GM23338 (cell line): ENCODE measurements around the gene CEBPG. TPM values are rescaled to one million over a fixed set of nuclear protein-coding genes. Genes with fewer than 3 reads are reported as not detected.

Source experiments
- ATAC-seq: fragments of 200-7000 bp; cut with Tn5 transposase; 3 replicates; pipeline ENCODE4 v1.9.1; 2020
- DNase-seq: peaks from one replicate; pipeline ENCODE4 v3.0.0-alpha.2; 2015; ENCODE audit warnings: low spot score
- H2AFZ ChIP-seq: fragments of 200-600 bp; sonication (generic); 2 replicates; pipeline ENCODE4 v1.8.0; 2016; ENCODE audit warnings: antibody characterized with exemption, mild to moderate bottlenecking, moderate library complexity
- H3F3A ChIP-seq: fragments of 200-600 bp; sonication (generic); replicated peaks from 2 replicates; pipeline ENCODE4 v1.8.0; 2017; ENCODE audit warnings: antibody characterized with exemption, mixed run types, low read depth
- H3K27ac ChIP-seq: fragments of 200-600 bp; sonication (generic); 2 replicates; pipeline ENCODE4 v1.6.1; 2016; ENCODE audit warnings: low read depth
- H3K27me3 ChIP-seq: fragments of 200-600 bp; sonication (generic); 2 replicates; pipeline ENCODE4 v1.8.0; 2016; ENCODE audit warnings: mild to moderate bottlenecking, mixed run types, moderate library complexity; ENCODE audit not compliant: insufficient read depth
- H3K36me3 ChIP-seq: fragments of 200-600 bp; sonication (generic); 2 replicates; pipeline ENCODE4 v1.8.0; 2016; ENCODE audit warnings: mild to moderate bottlenecking; ENCODE audit not compliant: insufficient read depth
- H3K4me1 ChIP-seq: fragments of 200-600 bp; sonication (generic); 2 replicates; pipeline ENCODE4 v1.8.0; 2016; ENCODE audit warnings: mild to moderate bottlenecking, moderate library complexity; ENCODE audit not compliant: insufficient read depth
- H3K4me2 ChIP-seq: fragments of 200-600 bp; sonication (generic); 2 replicates; pipeline ENCODE4 v1.7.1; 2017; ENCODE audit warnings: mixed run types
- H3K4me3 ChIP-seq: fragments of 200-600 bp; sonication (generic); 2 replicates; pipeline ENCODE4 v1.6.1; 2016; ENCODE audit warnings: mixed run types
- H3K79me2 ChIP-seq: fragments of 200-600 bp; sonication (generic); replicated peaks from 2 replicates; pipeline ENCODE4 v1.8.0; 2017; ENCODE audit warnings: mild to moderate bottlenecking; ENCODE audit not compliant: insufficient read depth
- H3K9me2 ChIP-seq: fragments of 200-600 bp; sonication (generic); 2 replicates; pipeline ENCODE4 v1.8.0; 2017; ENCODE audit not compliant: insufficient read depth
- H4K20me1 ChIP-seq: fragments of 200-600 bp; sonication (generic); replicated peaks from 2 replicates; pipeline ENCODE4 v1.8.0; 2017; ENCODE audit warnings: mild to moderate bottlenecking; ENCODE audit not compliant: insufficient read depth
- H3K27ac Mint-ChIP-seq: 2 replicates; pipeline ENCODE4 v1.8.0; 2020; ENCODE audit warnings: inconsistent platforms, mild to moderate bottlenecking, moderate library complexity, mixed read lengths
- H3K27me3 Mint-ChIP-seq: 3 replicates; pipeline ENCODE4 v1.8.0; 2022; ENCODE audit warnings: low read depth, mild to moderate bottlenecking, moderate library complexity, mixed read lengths, inconsistent platforms; ENCODE audit not compliant: insufficient read depth, poor library complexity
- H3K36me3 Mint-ChIP-seq: 3 replicates; pipeline ENCODE4 v1.8.0; 2021; ENCODE audit warnings: low read depth, mild to moderate bottlenecking, inconsistent platforms, moderate library complexity, mixed read lengths
- H3K4me1 Mint-ChIP-seq: 3 replicates; pipeline ENCODE4 v1.8.0; 2020; ENCODE audit warnings: mild to moderate bottlenecking, inconsistent platforms, mixed read lengths
- H3K4me3 Mint-ChIP-seq: 3 replicates; pipeline ENCODE4 v1.8.0; 2021; ENCODE audit warnings: moderate library complexity, mild to moderate bottlenecking, inconsistent platforms, mixed read lengths
- H3K9me3 Mint-ChIP-seq: 3 replicates; pipeline ENCODE4 v1.8.0; 2020; ENCODE audit warnings: moderate library complexity, mild to moderate bottlenecking, inconsistent platforms, mixed read lengths
- CREB1 ChIP-seq: fragments of 250-450 bp; sonication (Bioruptor Pico); IDR thresholded peaks from 2 replicates; pipeline ENCODE4 v1.5.0; 2020; ENCODE audit warnings: low read depth, mild to moderate bottlenecking, moderate library complexity
- CTCF ChIP-seq, 2 experiments: fragments of 200-600 bp in 1 of 2; sonication (generic) in 1 of 2; conservative IDR thresholded peaks; 2 replicates each; pipeline versions ENCODE4 v1.5.1 to v1.6.1; 2016 to 2017; ENCODE audit warnings: antibody characterized with exemption in 2 of 2, low read depth in 2 of 2, mild to moderate bottlenecking in 2 of 2, moderate library complexity in 1 of 2
- ETS1 ChIP-seq: IDR thresholded peaks from 2 replicates; pipeline ENCODE4 v1.6.1; 2016; ENCODE audit warnings: antibody characterized with exemption
- EZH2 ChIP-seq: fragments of 200-600 bp; sonication (generic); IDR thresholded peaks from one replicate; pipeline ENCODE4 v1.8.0; 2017; ENCODE audit warnings: antibody characterized with exemption, mild to moderate bottlenecking, low read depth; ENCODE audit not compliant: unreplicated experiment
- EZH2phosphoT487 ChIP-seq: fragments of 200-600 bp; sonication (generic); IDR thresholded peaks from one replicate; pipeline ENCODE4 v1.8.1; 2018; ENCODE audit warnings: antibody characterized with exemption; ENCODE audit not compliant: unreplicated experiment
- JUNB ChIP-seq: IDR thresholded peaks from one replicate; pipeline ENCODE4 v1.6.1; 2016; ENCODE audit warnings: antibody characterized with exemption; ENCODE audit not compliant: unreplicated experiment
- NANOG ChIP-seq: IDR thresholded peaks from 2 replicates; pipeline ENCODE4 v1.6.1; 2016; ENCODE audit warnings: antibody characterized with exemption, borderline replicate concordance
- POLR2AphosphoS5 ChIP-seq: IDR thresholded peaks from 2 replicates; pipeline ENCODE4 v1.6.1; 2016; ENCODE audit warnings: antibody characterized with exemption, low read depth
- REST ChIP-seq: IDR thresholded peaks from one replicate; pipeline ENCODE4 v1.6.1; 2018; ENCODE audit warnings: antibody characterized with exemption; ENCODE audit not compliant: unreplicated experiment
- STAT1 ChIP-seq: IDR thresholded peaks from one replicate; pipeline ENCODE4 v1.6.1; 2016; ENCODE audit warnings: antibody characterized with exemption; ENCODE audit not compliant: unreplicated experiment
- ZNF114 ChIP-seq: fragments of 250-450 bp; sonication (Bioruptor Pico); IDR thresholded peaks from 2 replicates; pipeline ENCODE4 v1.5.0; 2020; ENCODE audit warnings: mild to moderate bottlenecking, moderate library complexity
- ZNF331 ChIP-seq: fragments of 250-450 bp; sonication (Bioruptor Pico); IDR thresholded peaks from 2 replicates; pipeline ENCODE4 v1.5.0; 2020; ENCODE audit warnings: low read depth, mild to moderate bottlenecking, moderate library complexity
- ZNF462 ChIP-seq: fragments of 250-450 bp; sonication (Bioruptor Pico); IDR thresholded peaks from 2 replicates; pipeline ENCODE4 v1.5.0; 2020; ENCODE audit warnings: mild to moderate bottlenecking, moderate library complexity
- polyA plus RNA-seq: library from polyadenylated mRNA; unstranded; fragments of >200 nt; fragmentation: Nextera tagmentation; extraction: Ambion mirVana; gene quantifications from 2 replicates; pipeline ENCODE4 v1.2.1, GENCODE V29; 2016
- total RNA-seq: library from RNA; depleted of rRNA; stranded (reverse); fragments of >200 nt; shearing (Covaris generic); gene quantifications from 2 replicates; pipeline ENCODE4 v1.2.3, GENCODE V29; 2014

CEBPG gene
- total and polyA plus RNA-seq, 2 experiments from 2014 or later: 25.9 to 50.2 TPM

- no peak overlapping the region for H3K4me3 ChIP-seq
- no peaks in the 10 kb centered on the region for H3F3A ChIP-seq
- Mint-ChIP-seq H3K4me1 (peaks cover 7% of the 10 kb centered on the region), H3K36me3 (no peaks in the 10 kb centered on the region), H3K9me3 (no peaks in the 10 kb centered on the region), H3K27ac (no peak overlapping the region), H3K27me3 (peaks cover 13% of the 10 kb centered on the region), H3K4me3 (no peak overlapping the region)
- H3K27ac ChIP-seq: no peak overlapping the region
- H2AFZ ChIP-seq: no peak overlapping the region
- DNase-seq (no peak), ATAC-seq (no peak)
- H3K4me2 ChIP-seq: no peak overlapping the region
- TF ChIP-seq POLR2AphosphoS5 (no peak), STAT1 (no peak), ZNF462 (CRISPR knock-in tag) (no peak), EZH2 (no peak), ZNF331 (CRISPR knock-in tag) (no peak), EZH2phosphoT487 (no peak), CREB1 (CRISPR knock-in tag) (no peak), ZNF114 (CRISPR knock-in tag) (no peak), JUNB (no peak), NANOG (no peak), CTCF (conservative IDR thresholded peaks at IDR 0.05; ENCODE audit: low read depth in 2 of 2) (no peak), ETS1 (no peak), REST (no peak)
- no peaks in the 10 kb centered on the region for H3K79me2 ChIP-seq
- H3K4me1 ChIP-seq: no peaks in the 10 kb centered on the region; the same call in 1 of the 2 replicates
- no peaks in the 10 kb centered on the region for H3K27me3 ChIP-seq
- H3K36me3 ChIP-seq: no peaks in the 10 kb centered on the region
- H4K20me1 ChIP-seq: no peaks in the 10 kb centered on the region; the same call in 1 of the 2 replicates
- no peaks in the 10 kb centered on the region for H3K9me2 ChIP-seq
Observed at GRCh38 chr19:33413868-33414666, 40.6 kb downstream of the CEBPG start.
